CD4-positive, alpha-beta T cell treated with Interleukin-21 for 1 hour (primary cell): ENCODE results near the gene DYNLL1.
A peak's percentile ranks its signal among the peaks of the same experiment; 100 is the strongest.
"Not testable (repeated sequence)": the region's sequence is repeated elsewhere in the genome, so short reads cannot be mapped to it uniquely, and the experiment has no call there.

Experiments
- DNase-seq: peaks from one replicate; pipeline ENCODE4 v3.0.0-alpha.2; 2020

Gene DYNLL1

GRCh38 chr12:120475643-120476042 lies 20.3 kb upstream of the DYNLL1 start:
- no peak for DNase-seq

- DNase-seq, result no peak
Measured at GRCh38 chr12:120479458-120479857, 16.5 kb upstream of the DYNLL1 start.

GRCh38 chr12:120480211-120480610 lies 15.7 kb upstream of the DYNLL1 start:
- DNase-seq, result no peak

GRCh38 chr12:120481022-120481767 lies 14.7 kb upstream of the DYNLL1 start:
- peak; percentile 56 for DNase-seq

GRCh38 chr12:120483621-120484020 lies 12.3 kb upstream of the DYNLL1 start:
- DNase-seq, result no peak

- DNase-seq, result no peak
Measured at GRCh38 chr12:120485961-120486881, 9.7 kb upstream of the DYNLL1 start.

- not testable (repeated sequence) for DNase-seq
Measured at GRCh38 chr12:120487552-120487951, 8.4 kb upstream of the DYNLL1 start.

GRCh38 chr12:120488057-120488640 lies 7.8 kb upstream of the DYNLL1 start:
- no peak for DNase-seq

GRCh38 chr12:120489018-120489417 lies 6.9 kb upstream of the DYNLL1 start:
- no peak for DNase-seq

- no peak for DNase-seq
Measured at GRCh38 chr12:120490325-120490724, 5.6 kb upstream of the DYNLL1 start.

- no peak for DNase-seq
Measured at GRCh38 chr12:120490833-120491512, 4.9 kb upstream of the DYNLL1 start.

GRCh38 chr12:120495186-120495730 lies 655 bp upstream of the DYNLL1 start:
- DNase-seq, result no peak

- peak; percentile 66 for DNase-seq
Measured at GRCh38 chr12:120496413-120497340, 764 bp downstream of the DYNLL1 start.

- DNase-seq, result no peak
Measured at GRCh38 chr12:120497524-120498150, 1.7 kb downstream of the DYNLL1 start.

GRCh38 chr12:120498870-120499515 lies 3.1 kb downstream of the DYNLL1 start:
- no peak for DNase-seq

- DNase-seq, result no peak
Measured at GRCh38 chr12:120500581-120500980, 4.7 kb downstream of the DYNLL1 start.

- DNase-seq, result no peak
Measured at GRCh38 chr12:120504587-120504986, 8.7 kb downstream of the DYNLL1 start.

GRCh38 chr12:120508537-120508936 lies 12.6 kb downstream of the DYNLL1 start:
- no peak for DNase-seq

GRCh38 chr12:120514002-120514401 lies 18.1 kb downstream of the DYNLL1 start:
- DNase-seq, result no peak

- no peak for DNase-seq
Measured at GRCh38 chr12:120515496-120515895, 19.6 kb downstream of the DYNLL1 start.
